Testis (tissue), 3 donors: Measurements from ENCODE around the gene GEMIN2. TPM values are rescaled to one million over a fixed set of nuclear protein-coding genes. Genes with fewer than 3 reads are reported as not detected.

Source experiments
- DNase-seq: peaks from one replicate; pipeline ENCODE4 v3.0.0-alpha.2; 2019
- H3K27ac ChIP-seq, 2 donors: fragments of 200-600 bp; sonication (generic); one replicate each; pipeline ENCODE4 v1.5.1; 2019
- H3K27me3 ChIP-seq: fragments of 200-600 bp; sonication (generic); one replicate; pipeline ENCODE4 v1.5.1; 2019
- H3K36me3 ChIP-seq: fragments of 200-600 bp; sonication (generic); one replicate; pipeline ENCODE4 v1.5.1; 2017; ENCODE audit warnings: low read depth; ENCODE audit errors: missing control alignments
- H3K4me1 ChIP-seq: fragments of 200-600 bp; sonication (generic); one replicate; pipeline ENCODE4 v1.5.1; 2019
- H3K4me3 ChIP-seq, 2 donors: fragments of 200-600 bp; sonication (generic); one replicate each; pipeline ENCODE4 v1.5.1; 2017 to 2019
- H3K9me3 ChIP-seq: fragments of 200-600 bp; sonication (generic); one replicate; pipeline ENCODE4 v1.5.1; 2017
- CTCF ChIP-seq, 3 experiments: fragments of 450-650 bp in 2 of 3; fragments of 200-600 bp in 1 of 3; sonication (generic) in 1 of 3; IDR thresholded peaks; one replicate each; pipeline ENCODE4 v1.5.1; 2016 to 2019; ENCODE audit warnings: antibody characterized with exemption in 3 of 3, mild to moderate bottlenecking in 2 of 3, moderate library complexity in 1 of 3
- POLR2A ChIP-seq: fragments of 450-650 bp; IDR thresholded peaks from one replicate; pipeline ENCODE4 v1.6.1; 2017; ENCODE audit warnings: antibody characterized with exemption, mild to moderate bottlenecking, moderate library complexity
- WGBS, 2 donors: methylation state at CpG; one replicate each; pipeline ENCODE4 v1.1.5; 2018; 5-methylcytosine and 5-hydroxymethylcytosine counted together
- intact Hi-C: fragments of 100-400 bp; cut with DNase I; formaldehyde crosslinking; loops from one replicate; pipeline ENCODE4 v1.15.1; 2023; ENCODE audit warnings: low total_unique reads
- polyA plus RNA-seq: library from polyadenylated mRNA; stranded (reverse); fragments of 350-450 nt; fragmentation: Illumina TruSeq; extraction: RNeasy Lipid Tissue Mini Kit (QIAGEN cat#74804); gene quantifications from one replicate; pipeline ENCODE4 v1.2.3, GENCODE V29; 2014; ENCODE audit warnings: low read depth, low replicate concordance; ENCODE audit not compliant: insufficient read depth
- total RNA-seq, 2 donors: library from RNA; depleted of rRNA; stranded (reverse); fragments of >200 nt; gene quantifications; one replicate each; pipeline ENCODE4 v1.2.3, GENCODE V29; 2016

GEMIN2 gene
- total and polyA plus RNA-seq, 3 donors from 2014 or later, result 23.1 to 36.7 (median 28.4) TPM

DNA sequence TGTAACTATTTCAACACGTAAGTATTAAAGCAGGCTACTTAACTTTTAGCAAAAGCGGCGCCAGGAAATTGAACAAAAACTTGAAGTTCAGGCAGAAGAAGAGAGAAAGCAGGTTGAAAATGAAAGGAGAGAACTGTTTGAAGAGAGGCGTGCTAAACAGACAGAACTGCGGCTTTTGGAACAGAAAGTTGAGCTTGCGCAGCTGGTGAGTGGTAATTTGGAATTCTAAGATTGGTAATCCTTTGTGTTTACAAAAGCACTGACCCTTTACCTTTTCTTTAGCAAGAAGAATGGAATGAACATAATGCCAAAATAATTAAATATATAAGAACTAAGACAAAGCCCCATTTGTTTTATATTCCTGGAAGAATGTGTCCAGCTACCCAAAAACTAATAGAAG is 64.9 kb downstream of the GEMIN2 start:
- H3K27me3 ChIP-seq, result no peaks in the 10 kb centered on the region
- intact Hi-C loops, result no loop called here
- H3K36me3 ChIP-seq, result no peaks in the 10 kb centered on the region
- H3K27ac ChIP-seq, result no peak overlapping the region
- no peak overlapping the region for H3K4me3 ChIP-seq
- H3K4me1 ChIP-seq, result peaks cover 5% of the 10 kb centered on the region
- WGBS, 2 donors, result 97% methylated on average over 6 of the region's 6 CpGs
- no peak for DNase-seq
- TF ChIP-seq POLR2A, result no peak
- TF ChIP-seq CTCF (IDR thresholded peaks at IDR 0.05), result no peak
- no peaks in the 10 kb centered on the region for H3K9me3 ChIP-seq

DNA sequence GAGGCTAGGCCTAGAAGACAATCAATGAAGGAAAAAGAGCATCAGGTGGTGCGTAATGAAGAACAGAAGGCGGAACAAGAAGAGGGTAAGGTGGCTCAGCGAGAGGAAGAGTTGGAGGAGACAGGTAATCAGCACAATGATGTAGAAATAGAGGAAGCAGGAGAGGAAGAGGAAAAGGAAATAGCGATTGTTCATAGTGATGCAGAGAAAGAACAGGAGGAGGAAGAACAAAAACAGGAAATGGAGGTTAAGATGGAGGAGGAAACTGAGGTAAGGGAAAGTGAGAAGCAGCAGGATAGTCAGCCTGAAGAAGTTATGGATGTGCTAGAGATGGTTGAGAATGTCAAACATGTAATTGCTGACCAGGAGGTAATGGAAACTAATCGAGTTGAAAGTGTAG is 66.4 kb downstream of the GEMIN2 start:
- no peaks in the 10 kb centered on the region for H3K27me3 ChIP-seq
- TF ChIP-seq POLR2A, result no peak
- TF ChIP-seq CTCF (IDR thresholded peaks at IDR 0.05), result no peak
- peaks cover 5% of the 10 kb centered on the region for H3K4me1 ChIP-seq
- no peak for DNase-seq
- WGBS, 2 donors, result 87 to 90% methylated on average over 5 of the region's 5 CpGs
- no peaks in the 10 kb centered on the region for H3K36me3 ChIP-seq
- H3K9me3 ChIP-seq, result no peaks in the 10 kb centered on the region
- H3K4me3 ChIP-seq, result no peak overlapping the region
- no peak overlapping the region for H3K27ac ChIP-seq
- intact Hi-C loops, result no loop called here

- H3K27ac ChIP-seq, result no peak overlapping the region
- peaks cover 5% of the 10 kb centered on the region for H3K4me1 ChIP-seq
- TF ChIP-seq CTCF (IDR thresholded peaks at IDR 0.05) (no peak), POLR2A (no peak)
- H3K9me3 ChIP-seq, result no peaks in the 10 kb centered on the region
- WGBS, 2 donors, result 92 to 93% methylated on average over 7 of the region's 7 CpGs
- no peak overlapping the region for H3K4me3 ChIP-seq
- H3K36me3 ChIP-seq, result no peaks in the 10 kb centered on the region
- no peaks in the 10 kb centered on the region for H3K27me3 ChIP-seq
- no peak for DNase-seq
- intact Hi-C loops, result no loop called here
Measured at GRCh38 chr14:39181026-39181692, 67.0 kb downstream of the GEMIN2 start.

DNA sequence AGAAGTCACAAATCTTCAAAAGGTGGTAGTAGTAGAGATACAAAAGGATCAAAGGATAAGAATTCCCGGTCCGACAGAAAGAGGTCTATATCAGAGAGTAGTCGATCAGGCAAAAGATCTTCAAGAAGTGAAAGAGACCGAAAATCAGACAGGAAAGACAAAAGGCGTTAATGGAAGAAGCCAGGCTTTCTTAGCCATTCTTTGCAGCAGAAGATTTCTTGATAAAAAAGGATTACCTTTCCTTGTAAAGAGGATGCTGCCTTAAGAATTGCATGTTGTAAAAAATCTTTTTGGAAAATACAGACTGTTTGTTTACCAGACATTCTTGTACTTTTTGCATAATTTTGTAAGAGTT is 67.5 kb downstream of the GEMIN2 start:
- Histone ChIP-seq H3K36me3 (no peaks in the 10 kb centered on the region), H3K27ac (no peak overlapping the region), H3K27me3 (no peaks in the 10 kb centered on the region), H3K9me3 (no peaks in the 10 kb centered on the region), H3K4me1 (peaks cover under 1% of the 10 kb centered on the region), H3K4me3 (no peak overlapping the region)
- TF ChIP-seq CTCF (IDR thresholded peaks at IDR 0.05) (no peak), POLR2A (no peak)
- WGBS, 2 donors, result 89 to 93% methylated on average over 5 of the region's 5 CpGs
- DNase-seq, result no peak
- intact Hi-C loops, result no loop called here
